Measurements from ENCODE around the gene ZNF430.
A peak's percentile ranks its signal among the peaks of the same experiment; 100 is the strongest.

ZNF430 gene

DNA sequence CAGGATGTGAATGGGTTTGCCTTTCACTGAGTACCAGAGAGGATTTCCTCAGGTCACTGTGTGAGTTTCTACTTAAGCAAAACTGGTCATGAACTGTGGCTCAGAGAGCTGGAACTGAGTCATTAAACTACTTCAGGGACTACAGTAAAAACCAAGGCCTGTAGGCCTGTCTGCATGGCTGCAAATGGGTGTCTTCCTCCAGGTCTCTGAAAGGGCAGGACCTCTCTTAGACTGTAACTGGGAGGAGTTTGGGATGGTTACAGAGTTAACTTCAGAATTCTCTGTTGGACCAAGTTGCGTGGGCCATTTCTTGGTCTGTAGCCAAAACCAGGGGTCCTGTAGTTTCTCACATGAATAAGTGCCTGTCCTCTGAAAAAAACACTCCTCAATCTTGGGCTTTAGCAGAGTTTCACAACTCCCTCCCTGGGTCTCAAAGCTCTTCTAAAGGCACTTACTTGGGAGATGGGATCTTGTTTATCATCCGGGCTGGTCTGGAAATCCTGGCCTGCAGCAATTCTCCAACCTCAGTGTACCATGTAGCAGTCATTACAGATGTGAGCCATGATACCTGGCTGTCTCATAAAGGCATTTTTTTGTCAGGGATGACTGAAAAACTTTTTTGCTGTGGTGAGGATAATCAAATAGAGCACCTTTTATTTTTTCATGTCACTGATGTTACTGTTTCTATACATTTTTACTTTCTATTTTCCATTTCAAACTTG, 81.2 kb downstream of the ZNF430 start:
- TF ChIP-seq, protein P1, sequence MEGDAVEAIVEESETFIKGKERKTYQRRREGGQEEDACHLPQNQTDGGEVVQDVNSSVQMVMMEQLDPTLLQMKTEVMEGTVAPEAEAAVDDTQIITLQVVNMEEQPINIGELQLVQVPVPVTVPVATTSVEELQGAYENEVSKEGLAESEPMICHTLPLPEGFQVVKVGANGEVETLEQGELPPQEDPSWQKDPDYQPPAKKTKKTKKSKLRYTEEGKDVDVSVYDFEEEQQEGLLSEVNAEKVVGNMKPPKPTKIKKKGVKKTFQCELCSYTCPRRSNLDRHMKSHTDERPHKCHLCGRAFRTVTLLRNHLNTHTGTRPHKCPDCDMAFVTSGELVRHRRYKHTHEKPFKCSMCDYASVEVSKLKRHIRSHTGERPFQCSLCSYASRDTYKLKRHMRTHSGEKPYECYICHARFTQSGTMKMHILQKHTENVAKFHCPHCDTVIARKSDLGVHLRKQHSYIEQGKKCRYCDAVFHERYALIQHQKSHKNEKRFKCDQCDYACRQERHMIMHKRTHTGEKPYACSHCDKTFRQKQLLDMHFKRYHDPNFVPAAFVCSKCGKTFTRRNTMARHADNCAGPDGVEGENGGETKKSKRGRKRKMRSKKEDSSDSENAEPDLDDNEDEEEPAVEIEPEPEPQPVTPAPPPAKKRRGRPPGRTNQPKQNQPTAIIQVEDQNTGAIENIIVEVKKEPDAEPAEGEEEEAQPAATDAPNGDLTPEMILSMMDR (IDR thresholded peaks at IDR 0.05) = no peak

DNA sequence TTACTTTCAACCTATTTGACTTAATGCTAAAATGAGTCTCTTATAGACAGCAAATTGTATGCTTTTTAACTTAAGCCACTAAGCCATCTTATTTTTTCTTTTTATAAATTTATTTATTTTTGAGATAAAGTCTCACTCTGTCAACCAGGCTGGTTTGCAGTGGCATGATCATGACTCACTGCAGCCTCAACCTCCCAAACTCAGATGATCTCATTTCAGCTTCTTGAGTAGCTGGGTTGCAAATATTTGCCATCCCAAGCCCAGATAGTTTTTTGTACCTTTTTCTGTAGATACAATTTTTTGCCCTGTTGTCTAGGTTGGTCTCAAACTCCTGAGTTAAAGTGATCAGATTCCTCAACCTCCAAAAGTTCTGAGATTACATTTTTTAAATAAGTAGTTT, 88.7 kb downstream of the ZNF430 start:
- Histone ChIP-seq H3K4me3 (ENCODE audit: low read depth, low read length) (no peak overlapping the region), H3K27me3 (ENCODE audit: control insufficient read depth, insufficient read depth, low read length) (no peaks in the 10 kb centered on the region), H2AFZ (no peak overlapping the region), H3K79me2 (peaks cover 8% of the 10 kb centered on the region), H3K9ac (no peak overlapping the region), H3K36me3 (ENCODE audit: control insufficient read depth, insufficient read depth, low read length) (no peaks in the 10 kb centered on the region), H3K4me2 (ENCODE audit: low read length) (no peak overlapping the region), H3K4me1 (no peaks in the 10 kb centered on the region), H3K27ac (no peak overlapping the region), H3K9me3 (ENCODE audit: control insufficient read depth, low read length) (no peaks in the 10 kb centered on the region)
- TF ChIP-seq, protein P1 (IDR thresholded peaks at IDR 0.05) = no peak

More for the DNA sequence above, 81.2 kb downstream of the ZNF430 start:
- Histone ChIP-seq H3K27me3 (ENCODE audit: control insufficient read depth, insufficient read depth, low read length) (no peaks in the 10 kb centered on the region), H3K9me3 (ENCODE audit: control insufficient read depth, low read length) (no peaks in the 10 kb centered on the region), H2AFZ (peak overlapping the region; percentile 16), H3K36me3 (ENCODE audit: control insufficient read depth, insufficient read depth, low read length) (no peaks in the 10 kb centered on the region), H3K4me3 (ENCODE audit: low read depth, low read length) (no peak overlapping the region), H3K4me2 (ENCODE audit: low read length) (no peak overlapping the region), H3K79me2 (peaks cover 2% of the 10 kb centered on the region), H3K27ac (no peak overlapping the region), H3K4me1 (peaks cover 3% of the 10 kb centered on the region), H3K9ac (no peak overlapping the region)
